ENCODE measurements around the gene GYPE. TPM values are rescaled to one million over a fixed set of nuclear protein-coding genes. Genes with fewer than 3 reads are reported as not detected.
"Not testable (repeated sequence)": the region's sequence is repeated elsewhere in the genome, so short reads cannot be mapped to it uniquely, and the experiment has no call there.

GYPE gene
- total RNA-seq (2021) (not detected in 2 replicates), Bru-seq, nascent RNA (percentile 4 among the genes with signal in this experiment), BruChase-seq, experiment 1, labeled RNA remaining after a 2-hour chase (percentile 2 among the genes with signal in this experiment), BruChase-seq, experiment 2, labeled RNA remaining after a 6-hour chase (not detected)
- long read RNA-seq: 0 reads

DNA sequence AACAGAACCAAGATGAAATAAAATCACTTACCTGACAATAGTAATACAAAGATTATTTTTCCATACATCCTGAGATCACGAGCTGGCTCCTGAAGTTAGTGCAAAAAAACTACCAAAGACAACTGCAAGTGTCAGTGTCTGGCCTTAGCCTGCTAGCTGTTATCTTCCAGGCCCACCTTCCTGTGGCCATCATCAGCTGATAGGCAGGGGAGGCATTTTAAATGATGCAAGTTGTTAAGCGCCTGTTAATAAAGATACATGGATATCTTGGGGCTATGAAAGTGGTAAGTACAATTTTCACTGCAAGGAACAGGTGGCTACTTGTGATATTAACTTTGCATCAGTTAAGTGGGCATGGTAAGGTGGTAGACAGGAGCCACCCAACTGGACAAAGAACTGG, at the start of gene GYPE:
TSS of gene GYPE (minus strand) at position 120 of the 400 bp plus-strand sequence. CDS start at position 68, 52 bp downstream.
- H4K20me1 ChIP-seq (ENCODE audit: insufficient read depth); H3K27ac ChIP-seq; H3K4me3 ChIP-seq; H3K36me3 ChIP-seq (ENCODE audit: low read depth); H3K79me2 ChIP-seq (ENCODE audit: low read depth); H3K27me3 ChIP-seq (ENCODE audit: insufficient read depth, low read depth); H3K4me1 ChIP-seq (replicated peaks; ENCODE audit: insufficient read depth); BruUV-seq (replicated peaks); POLR2A ChIA-PET (ENCODE audit: unreplicated experiment); H3K4me2 ChIP-seq; DNase-seq; H3K9me2 ChIP-seq (ENCODE audit: insufficient read depth); H3F3A ChIP-seq (ENCODE audit: insufficient read depth, low read depth); H2AFZ ChIP-seq; CTCF ChIA-PET; H3K9me3 ChIP-seq (ENCODE audit: insufficient read depth, low read depth): not testable (repeated sequence)
- intact Hi-C loops (cut with micrococcal nuclease; ENCODE audit: unreplicated experiment): loop anchor here (5.0 kb wide), 1 partner anchor 133 kb away; no protein-coding TSS in a partner anchor

DNA sequence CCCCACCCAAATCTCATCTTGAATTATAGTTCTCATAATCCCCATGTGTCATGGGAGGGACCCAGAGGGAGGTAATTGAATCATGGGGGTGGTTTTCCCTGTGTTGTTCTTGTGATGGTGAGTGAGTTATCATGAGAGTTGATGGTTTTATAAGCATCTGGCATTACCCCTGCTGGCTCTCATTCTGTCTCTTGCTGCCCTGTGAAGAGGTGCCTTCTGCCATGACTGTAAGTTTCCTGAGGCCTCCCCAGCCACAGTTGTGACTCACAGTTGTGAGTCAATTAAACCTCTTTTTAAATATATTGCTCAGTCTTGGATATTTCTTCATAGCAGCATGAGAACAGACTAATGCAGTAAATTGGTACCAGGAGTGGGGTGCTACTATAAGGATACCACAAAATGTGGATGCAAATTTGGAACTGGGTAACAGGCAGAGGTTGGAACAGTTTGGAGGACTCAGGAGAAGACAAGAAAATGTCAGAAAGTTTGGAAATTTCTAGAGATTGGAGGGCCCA, 46.2 kb upstream of the GYPE start:
- H2AFZ ChIP-seq; H3K4me2 ChIP-seq; H3F3A ChIP-seq (ENCODE audit: insufficient read depth, low read depth); H3K4me3 ChIP-seq; H3K4me1 ChIP-seq (replicated peaks; ENCODE audit: insufficient read depth); H3K9me3 ChIP-seq (ENCODE audit: insufficient read depth, low read depth); H3K79me2 ChIP-seq (ENCODE audit: low read depth); POLR2A ChIA-PET (ENCODE audit: unreplicated experiment); CTCF ChIA-PET; DNase-seq; H3K9me2 ChIP-seq (ENCODE audit: insufficient read depth); H4K20me1 ChIP-seq (ENCODE audit: insufficient read depth); H3K36me3 ChIP-seq (ENCODE audit: low read depth); BruUV-seq (replicated peaks); intact Hi-C loops (cut with micrococcal nuclease; ENCODE audit: unreplicated experiment); H3K27me3 ChIP-seq (ENCODE audit: insufficient read depth, low read depth); H3K27ac ChIP-seq: not testable (repeated sequence)

GRCh38 chr4:143950967-143951366, 45.6 kb upstream of the GYPE start:
- POLR2A ChIA-PET (ENCODE audit: unreplicated experiment); H3K9me2 ChIP-seq (ENCODE audit: insufficient read depth): not testable (repeated sequence)

DNA sequence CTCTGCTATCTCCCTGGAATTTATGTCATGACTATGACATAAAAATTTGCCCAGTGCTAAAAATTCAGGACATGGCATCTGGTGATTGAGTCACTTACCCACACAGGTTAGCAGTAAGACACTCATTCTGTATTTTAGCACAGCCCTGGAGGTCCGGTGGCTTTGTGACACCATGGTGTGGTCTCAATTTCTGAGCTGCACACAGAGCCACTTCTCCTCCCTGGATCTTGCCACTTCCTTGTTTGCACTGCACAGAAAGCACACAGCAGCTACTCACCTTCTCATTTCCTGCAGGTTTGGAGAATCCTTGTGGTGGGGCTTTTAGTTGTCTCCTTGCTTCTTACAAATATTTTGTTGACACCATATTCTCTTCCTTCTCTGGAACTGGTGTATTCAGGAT, 44.8 kb upstream of the GYPE start:
- H4K20me1 ChIP-seq (ENCODE audit: insufficient read depth); H3K4me3 ChIP-seq; H3K27ac ChIP-seq; H3K9me3 ChIP-seq (ENCODE audit: insufficient read depth, low read depth); H2AFZ ChIP-seq; DNase-seq; BruUV-seq (replicated peaks); intact Hi-C loops (cut with micrococcal nuclease; ENCODE audit: unreplicated experiment); H3F3A ChIP-seq (ENCODE audit: insufficient read depth, low read depth); H3K4me2 ChIP-seq; H3K36me3 ChIP-seq (ENCODE audit: low read depth); POLR2A ChIA-PET (ENCODE audit: unreplicated experiment); H3K4me1 ChIP-seq (replicated peaks; ENCODE audit: insufficient read depth); H3K79me2 ChIP-seq (ENCODE audit: low read depth); CTCF ChIA-PET; H3K9me2 ChIP-seq (ENCODE audit: insufficient read depth); H3K27me3 ChIP-seq (ENCODE audit: insufficient read depth, low read depth): not testable (repeated sequence)

More at GRCh38 chr4:143950967-143951366, 45.6 kb upstream of the GYPE start:
- H3K4me1 ChIP-seq (replicated peaks; ENCODE audit: insufficient read depth); intact Hi-C loops (cut with micrococcal nuclease; ENCODE audit: unreplicated experiment); BruUV-seq (replicated peaks); H4K20me1 ChIP-seq (ENCODE audit: insufficient read depth); H3K4me3 ChIP-seq; H3K27me3 ChIP-seq (ENCODE audit: insufficient read depth, low read depth); H3F3A ChIP-seq (ENCODE audit: insufficient read depth, low read depth); H3K79me2 ChIP-seq (ENCODE audit: low read depth); CTCF ChIA-PET; H3K4me2 ChIP-seq; DNase-seq; H3K36me3 ChIP-seq (ENCODE audit: low read depth); H2AFZ ChIP-seq; H3K27ac ChIP-seq; H3K9me3 ChIP-seq (ENCODE audit: insufficient read depth, low read depth): not testable (repeated sequence)

DNA sequence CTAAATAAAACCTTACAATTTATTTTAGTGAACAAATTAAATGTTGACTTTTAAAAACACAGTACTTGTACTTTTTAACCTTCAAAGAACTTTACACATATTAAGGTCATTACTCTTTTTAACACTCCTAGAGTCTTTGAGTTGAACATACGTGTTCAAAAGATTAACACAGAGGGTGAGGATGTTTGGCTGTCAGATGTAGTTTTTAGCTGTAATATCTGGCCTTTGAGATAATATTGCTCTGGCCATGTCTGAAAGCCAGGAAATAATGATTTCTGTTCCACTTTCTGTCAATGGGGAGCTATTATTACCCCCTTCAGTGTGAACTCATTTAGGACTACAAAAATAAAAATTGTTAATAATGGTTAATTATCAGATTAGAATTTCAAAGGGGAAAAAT, 42.1 kb upstream of the GYPE start:
- POLR2A ChIA-PET (ENCODE audit: unreplicated experiment): not testable (repeated sequence)

GRCh38 chr4:143940708-143941107, 35.3 kb upstream of the GYPE start:
- H3K4me2 ChIP-seq; intact Hi-C loops (cut with micrococcal nuclease; ENCODE audit: unreplicated experiment); H3K27ac ChIP-seq; H3K9me2 ChIP-seq (ENCODE audit: insufficient read depth); H3K4me1 ChIP-seq (replicated peaks; ENCODE audit: insufficient read depth); H3K4me3 ChIP-seq; H4K20me1 ChIP-seq (ENCODE audit: insufficient read depth); DNase-seq; H3K36me3 ChIP-seq (ENCODE audit: low read depth); H2AFZ ChIP-seq; H3F3A ChIP-seq (ENCODE audit: insufficient read depth, low read depth); BruUV-seq (replicated peaks); H3K9me3 ChIP-seq (ENCODE audit: insufficient read depth, low read depth); H3K79me2 ChIP-seq (ENCODE audit: low read depth); H3K27me3 ChIP-seq (ENCODE audit: insufficient read depth, low read depth); CTCF ChIA-PET; POLR2A ChIA-PET (ENCODE audit: unreplicated experiment): not testable (repeated sequence)

More for the DNA sequence above, 42.1 kb upstream of the GYPE start:
- H3K4me2 ChIP-seq; H2AFZ ChIP-seq; H3K9me2 ChIP-seq (ENCODE audit: insufficient read depth); H3K27me3 ChIP-seq (ENCODE audit: insufficient read depth, low read depth); DNase-seq; H3F3A ChIP-seq (ENCODE audit: insufficient read depth, low read depth); H3K36me3 ChIP-seq (ENCODE audit: low read depth); H3K27ac ChIP-seq; H3K9me3 ChIP-seq (ENCODE audit: insufficient read depth, low read depth); BruUV-seq (replicated peaks); intact Hi-C loops (cut with micrococcal nuclease; ENCODE audit: unreplicated experiment); H3K4me1 ChIP-seq (replicated peaks; ENCODE audit: insufficient read depth); H4K20me1 ChIP-seq (ENCODE audit: insufficient read depth); CTCF ChIA-PET; H3K79me2 ChIP-seq (ENCODE audit: low read depth); H3K4me3 ChIP-seq: not testable (repeated sequence)
